Psoas muscle (tissue), 8 donors: ENCODE measurements around the gene GRIP2. TPM values are rescaled to one million over a fixed set of nuclear protein-coding genes. Genes with fewer than 3 reads are reported as not detected.

ENCODE experiments used
- ATAC-seq, 4 donors: fragments of 200-7000 bp; cut with Tn5 transposase; one replicate each; pipeline ENCODE4 v1.9.1; 2020; ENCODE audit warnings: moderate library complexity in 3 of 4, mild to moderate bottlenecking in 2 of 4
- DNase-seq, 2 donors: peaks; one replicate each; pipeline ENCODE4 v3.0.0-alpha.2; 2020
- H3K27ac ChIP-seq: fragments of 200-600 bp; one replicate; pipeline ENCODE4 v1.8.0; 2022
- H3K27me3 ChIP-seq, 3 donors: fragments of 200-600 bp in 1 of 3; one replicate each; pipeline versions ENCODE4 v1.6.1 to v1.8.0; 2013 to 2022; ENCODE audit warnings: low read length in 2 of 3, mild to moderate bottlenecking in 2 of 3, moderate library complexity in 1 of 3; ENCODE audit not compliant: insufficient read depth in 3 of 3
- H3K36me3 ChIP-seq, 2 donors: fragments of 200-600 bp in 1 of 2; one replicate each; pipeline versions ENCODE4 v1.6.1 to v1.8.0; 2013 to 2022; ENCODE audit warnings: low read depth in 1 of 2, mild to moderate bottlenecking in 1 of 2, moderate library complexity in 1 of 2; ENCODE audit not compliant: insufficient read depth in 1 of 2
- H3K4me1 ChIP-seq: fragments of 200-600 bp; one replicate; pipeline ENCODE4 v1.8.0; 2022
- H3K4me3 ChIP-seq: fragments of 200-600 bp; one replicate; pipeline ENCODE4 v1.8.0; 2022; ENCODE audit warnings: mild to moderate bottlenecking
- H3K9me3 ChIP-seq: fragments of 200-600 bp; one replicate; pipeline ENCODE4 v1.8.0; 2022
- WGBS, 3 donors: extraction: QIAGEN DNeasy Blood & Tissue Kit; methylation state at CpG; one replicate each; pipeline versions ENCODE4 v1.1.6 to v1.1.7; 2013; 5-methylcytosine and 5-hydroxymethylcytosine counted together
- intact Hi-C, 2 donors: fragments of 100-400 bp; cut with DNase I; formaldehyde crosslinking; loops; one replicate each; pipeline versions ENCODE4 v1.11.0 to v1.14.2; 2022
- polyA plus RNA-seq, 3 donors: library from polyadenylated mRNA; stranded (reverse); fragments of 200-250 nt; gene quantifications; one replicate each; pipeline ENCODE4 v1.2.3, GENCODE V29; 2013
- total RNA-seq, 4 donors: library from RNA; stranded (reverse); fragmentation: NEBNext Ultra II Directional in 2 of 4; extraction: Animal tissue kit (Norgen Biotek cat#: 25700) in 2 of 4; gene quantifications; one replicate each; pipeline versions ENCODE4 v1.2.1 to v1.2.4, GENCODE V29; 2021 to 2023
- TF ChIP-seq, protein P1 (sequence below): fragments of 200-600 bp; IDR thresholded peaks from one replicate; pipeline ENCODE4 v1.8.0; 2022; ENCODE audit warnings: antibody characterized with exemption
- donor health status: healthy with polysubstance abuse.
- donor health status: DM: no; HTN: no; CAD: no; lungs with moderate emphysema.
- donor health status: Bipolar disorder and iron deficiency.
- donor health status: healthy.
- donor health status: DM: yes; HTN: yes; CAD: no.
- donor health status: DM: no; HTN: no; CAD: no.
- donor health status: DM: no; HTN: no; CAD: no.
- donor health status: DM: yes; HTN: yes; CAD: no.

The GRIP2 gene
- total and polyA plus RNA-seq, 7 donors = 2.2 to 37.4 (median 24.9) TPM

DNA sequence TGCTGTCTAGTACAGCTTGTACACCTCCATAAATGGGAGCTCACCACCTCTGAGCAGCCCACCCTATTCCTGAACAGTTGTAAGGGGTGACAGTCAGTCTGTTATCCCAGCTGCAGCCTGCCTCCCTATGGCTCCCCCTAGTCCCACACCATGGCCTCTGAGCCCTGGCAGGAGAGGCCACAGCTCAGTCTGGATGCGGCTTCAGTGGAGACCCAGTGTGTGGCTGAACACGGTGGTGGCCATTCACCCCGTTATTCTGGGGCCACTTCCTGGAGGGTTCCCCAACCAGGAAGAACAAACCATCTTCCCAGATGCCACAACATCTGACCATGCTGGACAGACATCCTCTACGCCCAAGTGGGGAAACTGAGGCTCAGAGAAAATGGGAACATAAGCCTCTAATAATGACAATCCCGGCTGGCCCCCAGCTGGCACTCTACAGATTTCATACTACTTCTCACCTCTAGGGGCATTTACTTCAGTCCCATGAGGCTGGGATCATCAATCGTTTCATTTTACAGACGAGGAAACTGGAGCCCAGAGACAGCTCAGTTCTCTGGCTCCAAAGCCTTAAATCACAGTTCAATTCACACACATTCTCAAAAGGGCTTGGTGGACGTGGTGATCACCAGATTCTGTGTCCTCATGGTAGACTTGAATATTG, 9.2 kb upstream of the GRIP2 start:
- H3K4me1 ChIP-seq = peaks cover 4% of the 10 kb centered on the region
- peak in 1 of 2 donors; percentile 40 for DNase-seq
- H3K4me3 ChIP-seq = no peak overlapping the region
- no peaks in the 10 kb centered on the region for H3K36me3 ChIP-seq
- H3K9me3 ChIP-seq = no peaks in the 10 kb centered on the region
- intact Hi-C loops = loop anchor here in 1 of 2 donors (5.0 kb wide), 1 partner anchor 347 kb away; no protein-coding TSS in a partner anchor
- H3K27me3 ChIP-seq = no peaks in the 10 kb centered on the region
- TF ChIP-seq, protein P1, sequence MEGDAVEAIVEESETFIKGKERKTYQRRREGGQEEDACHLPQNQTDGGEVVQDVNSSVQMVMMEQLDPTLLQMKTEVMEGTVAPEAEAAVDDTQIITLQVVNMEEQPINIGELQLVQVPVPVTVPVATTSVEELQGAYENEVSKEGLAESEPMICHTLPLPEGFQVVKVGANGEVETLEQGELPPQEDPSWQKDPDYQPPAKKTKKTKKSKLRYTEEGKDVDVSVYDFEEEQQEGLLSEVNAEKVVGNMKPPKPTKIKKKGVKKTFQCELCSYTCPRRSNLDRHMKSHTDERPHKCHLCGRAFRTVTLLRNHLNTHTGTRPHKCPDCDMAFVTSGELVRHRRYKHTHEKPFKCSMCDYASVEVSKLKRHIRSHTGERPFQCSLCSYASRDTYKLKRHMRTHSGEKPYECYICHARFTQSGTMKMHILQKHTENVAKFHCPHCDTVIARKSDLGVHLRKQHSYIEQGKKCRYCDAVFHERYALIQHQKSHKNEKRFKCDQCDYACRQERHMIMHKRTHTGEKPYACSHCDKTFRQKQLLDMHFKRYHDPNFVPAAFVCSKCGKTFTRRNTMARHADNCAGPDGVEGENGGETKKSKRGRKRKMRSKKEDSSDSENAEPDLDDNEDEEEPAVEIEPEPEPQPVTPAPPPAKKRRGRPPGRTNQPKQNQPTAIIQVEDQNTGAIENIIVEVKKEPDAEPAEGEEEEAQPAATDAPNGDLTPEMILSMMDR = no peak
- H3K27ac ChIP-seq = no peak overlapping the region
- ATAC-seq = peak in 1 of 4 donors; percentile 27
- WGBS, 3 donors = 47 to 65% (median 62%) methylated on average over 8 of the region's 8 CpGs

DNA sequence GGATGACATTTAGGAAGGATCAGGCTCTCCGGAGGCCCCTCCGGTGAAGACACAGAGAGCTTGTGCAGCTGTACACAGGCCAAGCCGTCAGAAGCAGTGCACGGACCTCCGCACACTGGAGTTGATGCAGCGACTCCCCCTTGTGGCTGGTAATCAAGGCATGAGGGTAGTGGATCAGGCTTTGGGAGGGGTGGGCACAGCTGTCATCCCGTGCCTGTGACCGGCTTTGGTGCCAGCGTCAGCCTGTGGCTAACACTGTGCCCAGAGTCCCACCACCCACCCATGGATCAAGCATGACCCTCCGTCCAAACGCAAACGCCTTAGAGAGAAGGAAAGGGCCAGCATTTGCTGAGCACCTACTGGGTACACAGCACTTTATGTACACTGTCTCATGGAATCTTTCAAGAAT, 8.2 kb upstream of the GRIP2 start:
- TF ChIP-seq, protein P1 = peak; percentile 78
- 6 to 9% (median 7%) methylated on average over 12 of the region's 12 CpGs for WGBS, 3 donors
- Histone ChIP-seq H3K27me3 (no peaks in the 10 kb centered on the region), H3K9me3 (no peaks in the 10 kb centered on the region), H3K27ac (peak overlapping the region; percentile 32), H3K4me1 (peaks cover 9% of the 10 kb centered on the region), H3K36me3 (no peaks in the 10 kb centered on the region), H3K4me3 (no peak overlapping the region)
- ATAC-seq = peak; percentile 90 to 94 (median 92)
- intact Hi-C loops = loop anchor here (1.0 to 5.0 kb wide), 3 partner anchors 38 to 346 kb away; no protein-coding TSS in a partner anchor
- DNase-seq = peak; percentile 75 to 88

DNA sequence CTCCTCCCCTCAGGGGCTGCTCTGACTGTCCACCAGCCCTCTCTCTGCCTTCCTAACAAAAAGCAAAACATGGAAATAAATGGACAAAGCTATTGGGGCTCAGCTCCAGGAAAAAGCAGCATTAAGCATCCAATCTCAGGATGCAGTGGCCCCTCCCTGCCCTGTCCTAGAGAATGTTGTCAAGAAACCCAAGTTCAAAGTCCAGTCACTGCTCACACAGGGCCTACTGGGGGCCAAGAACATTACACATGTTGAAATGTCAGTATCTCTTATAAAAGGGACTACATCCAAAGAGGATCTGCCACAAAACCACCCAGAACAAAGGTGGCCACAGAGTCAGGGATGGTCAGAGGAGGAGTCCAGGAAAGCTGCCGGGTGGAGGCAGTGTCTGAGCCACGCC, 7.6 kb upstream of the GRIP2 start:
- no peaks in the 10 kb centered on the region for H3K9me3 ChIP-seq
- no peaks in the 10 kb centered on the region for H3K36me3 ChIP-seq
- DNase-seq (no peak), ATAC-seq (peak in 2 of 4 donors; percentile 4 to 7)
- WGBS, 3 donors = 75 to 100% (median 85%) methylated on average over 2 of the region's 2 CpGs
- no peaks in the 10 kb centered on the region for H3K27me3 ChIP-seq
- H3K4me1 ChIP-seq = peaks cover 14% of the 10 kb centered on the region
- intact Hi-C loops = loop anchor here (1.0 to 5.0 kb wide), 3 partner anchors 37 to 345 kb away; no protein-coding TSS in a partner anchor
- H3K27ac ChIP-seq = no peak overlapping the region
- TF ChIP-seq, protein P1 = no peak
- no peak overlapping the region for H3K4me3 ChIP-seq

DNA sequence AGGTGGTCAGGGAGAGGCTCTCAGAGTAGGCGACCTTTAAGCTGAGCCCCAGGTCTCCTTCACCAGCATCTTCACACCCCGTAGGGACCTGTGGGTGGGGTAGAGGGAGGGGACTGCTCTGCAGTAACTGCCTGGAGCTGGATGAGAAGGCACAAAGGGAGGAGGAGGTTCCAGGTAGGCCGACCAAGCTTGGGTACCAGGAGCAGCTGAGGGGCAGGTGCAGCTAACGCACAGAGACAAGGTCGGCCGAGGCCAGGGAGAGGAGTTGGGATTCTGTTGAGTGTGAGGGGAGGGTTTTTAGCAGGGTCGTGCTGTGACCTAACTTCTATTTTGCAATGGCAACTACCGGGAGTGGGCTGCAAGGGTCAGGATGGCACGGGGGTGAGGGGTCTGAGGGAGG, 5.9 kb upstream of the GRIP2 start:
- WGBS, 3 donors = 78 to 83% (median 81%) methylated on average over 9 of the region's 9 CpGs
- TF ChIP-seq, protein P1 = no peak
- Histone ChIP-seq H3K4me1 (peaks cover 21% of the 10 kb centered on the region), H3K27me3 (no peaks in the 10 kb centered on the region), H3K4me3 (no peak overlapping the region), H3K36me3 (no peaks in the 10 kb centered on the region), H3K27ac (no peak overlapping the region), H3K9me3 (no peaks in the 10 kb centered on the region)
- intact Hi-C loops = loop anchor here in 1 of 2 donors (5.0 kb wide), 1 partner anchor 344 kb away; no protein-coding TSS in a partner anchor
- peak in 1 of 2 donors; percentile 26 for DNase-seq
- ATAC-seq = no peak
